Muscle of leg (tissue), 11 donors: ENCODE data around the gene TXN2. TPM values are rescaled to one million over a fixed set of nuclear protein-coding genes. Genes with fewer than 3 reads are reported as not detected.
"Not testable (repeated sequence)": the region's sequence is repeated elsewhere in the genome, so short reads cannot be mapped to it uniquely, and the experiment has no call there.

ENCODE experiments used
- DNase-seq: peaks from one replicate; pipeline ENCODE4 v3.0.0; 2013
- H3K27ac ChIP-seq: one replicate; pipeline ENCODE4 v1.5.1; 2013; ENCODE audit warnings: mild to moderate bottlenecking, low read length, control low read depth
- H3K27me3 ChIP-seq: one replicate; pipeline ENCODE4 v1.6.1; 2013; ENCODE audit warnings: low read length; ENCODE audit not compliant: control insufficient read depth, insufficient read depth
- H3K36me3 ChIP-seq: one replicate; pipeline ENCODE4 v1.6.1; 2013; ENCODE audit warnings: low read length; ENCODE audit not compliant: control insufficient read depth, insufficient read depth
- H3K4me1 ChIP-seq: one replicate; pipeline ENCODE4 v1.6.1; 2013; ENCODE audit warnings: low read length; ENCODE audit not compliant: control insufficient read depth, insufficient read depth
- H3K4me3 ChIP-seq: one replicate; pipeline ENCODE4 v1.5.1; 2013; ENCODE audit warnings: low read length, control low read depth
- H3K9me3 ChIP-seq: replicated peaks from 2 replicates; pipeline ENCODE4 v1.6.1; 2013; ENCODE audit warnings: low read depth, low read length; ENCODE audit not compliant: control insufficient read depth
- WGBS: methylation state at CpG from one replicate; pipeline ENCODE4 v1.1.5; 2013; ENCODE audit warnings: missing lambda C conversion rate; ENCODE audit not compliant: insufficient coverage; 5-methylcytosine and 5-hydroxymethylcytosine counted together
- polyA plus RNA-seq, 8 donors: library from polyadenylated mRNA; unstranded; fragments of 120-200 nt; gene quantifications; one replicate each; pipeline versions ENCODE4 v1.2.1 to v1.2.3, GENCODE V29; 2013; ENCODE audit warnings: inconsistent platforms in 1 of 8, low replicate concordance in 1 of 8; ENCODE audit not compliant: insufficient read length in 8 of 8, insufficient read depth in 1 of 8
- total RNA-seq: library from RNA; stranded (reverse); fragments of 120-200 nt; gene quantifications from one replicate; pipeline ENCODE4 v1.2.4, GENCODE V29; 2013

Gene TXN2
- total and polyA plus RNA-seq, 9 donors: 25.5 to 127 (median 115) TPM

DNA sequence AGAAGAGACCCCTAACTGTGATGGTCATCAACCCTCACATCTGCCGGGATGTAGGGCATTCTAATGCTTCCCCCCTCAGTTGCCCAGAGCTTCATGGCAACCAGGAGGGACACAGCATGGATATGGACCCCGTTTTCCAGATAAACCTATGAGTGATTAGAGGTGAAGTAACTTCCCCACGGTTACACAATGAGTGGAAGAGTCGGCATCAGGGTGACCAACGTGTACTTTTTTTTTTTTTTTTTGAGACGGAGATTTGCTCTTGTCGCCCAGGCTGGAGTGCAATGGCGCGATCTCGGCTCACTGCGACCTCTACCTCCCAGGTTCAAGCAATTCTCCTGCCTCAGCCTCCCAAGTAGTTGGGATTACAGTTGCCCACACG is 25.0 kb downstream of the TXN2 start:
- H3K27me3 ChIP-seq: no peaks in the 10 kb centered on the region
- no peaks in the 10 kb centered on the region for H3K36me3 ChIP-seq
- H3K9me3 ChIP-seq: no peaks in the 10 kb centered on the region
- H3K27ac ChIP-seq: no peak overlapping the region
- no peak for DNase-seq
- WGBS: 62% methylated on average over 4 of the region's 12 CpGs
- H3K4me1 ChIP-seq: peaks cover 40% of the 10 kb centered on the region
- H3K4me3 ChIP-seq: no peak overlapping the region

DNA sequence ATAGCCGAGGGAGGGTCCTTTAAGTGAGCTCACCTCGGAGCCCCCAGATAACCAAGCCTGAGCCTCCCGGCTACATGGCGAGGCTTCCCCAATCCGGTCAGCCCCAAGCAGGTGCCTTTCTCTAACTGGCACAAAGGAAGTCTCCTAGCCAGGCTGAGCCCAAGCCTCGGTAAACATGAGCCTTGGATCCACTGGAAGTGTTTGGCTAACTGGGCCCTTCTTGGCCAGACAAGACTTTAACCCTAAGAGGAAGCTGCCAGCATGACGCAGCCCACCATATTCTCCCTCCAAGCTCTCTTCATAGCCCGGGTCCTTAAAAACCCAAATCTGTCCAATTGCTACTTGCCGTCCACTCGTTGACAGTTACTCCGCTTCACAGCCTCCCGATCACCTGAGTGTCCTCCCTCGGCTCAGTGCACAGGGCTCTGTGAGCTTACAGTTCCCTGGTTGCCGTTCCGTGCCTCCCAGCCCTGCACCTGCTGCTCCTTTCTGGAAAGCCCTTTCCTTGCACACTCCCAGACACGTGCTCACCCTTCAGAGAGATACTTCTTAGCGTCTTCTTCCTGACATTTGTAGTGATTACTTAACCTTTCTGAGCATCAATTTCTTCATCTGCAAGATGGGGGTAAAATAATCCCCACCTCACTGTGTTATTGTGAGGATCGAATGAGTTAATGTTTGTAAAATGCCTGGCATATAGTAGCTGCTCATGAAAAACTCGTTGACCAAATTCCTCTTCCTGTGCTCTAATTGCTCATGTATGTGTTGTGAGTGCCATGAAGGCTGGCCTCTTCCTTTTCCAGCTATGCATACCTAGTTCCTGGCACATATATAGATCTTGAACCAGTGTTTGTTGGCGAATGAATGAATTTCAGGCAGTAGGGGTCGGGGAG is 25.6 kb downstream of the TXN2 start:
- H3K9me3 ChIP-seq: no peaks in the 10 kb centered on the region
- peak overlapping the region; percentile 93 for H3K27ac ChIP-seq
- H3K4me1 ChIP-seq: peaks cover 45% of the 10 kb centered on the region
- H3K4me3 ChIP-seq: peak overlapping the region; percentile 37
- no peaks in the 10 kb centered on the region for H3K27me3 ChIP-seq
- WGBS: 42% methylated on average over 15 of the region's 21 CpGs
- no peak for DNase-seq
- H3K36me3 ChIP-seq: no peaks in the 10 kb centered on the region

DNA sequence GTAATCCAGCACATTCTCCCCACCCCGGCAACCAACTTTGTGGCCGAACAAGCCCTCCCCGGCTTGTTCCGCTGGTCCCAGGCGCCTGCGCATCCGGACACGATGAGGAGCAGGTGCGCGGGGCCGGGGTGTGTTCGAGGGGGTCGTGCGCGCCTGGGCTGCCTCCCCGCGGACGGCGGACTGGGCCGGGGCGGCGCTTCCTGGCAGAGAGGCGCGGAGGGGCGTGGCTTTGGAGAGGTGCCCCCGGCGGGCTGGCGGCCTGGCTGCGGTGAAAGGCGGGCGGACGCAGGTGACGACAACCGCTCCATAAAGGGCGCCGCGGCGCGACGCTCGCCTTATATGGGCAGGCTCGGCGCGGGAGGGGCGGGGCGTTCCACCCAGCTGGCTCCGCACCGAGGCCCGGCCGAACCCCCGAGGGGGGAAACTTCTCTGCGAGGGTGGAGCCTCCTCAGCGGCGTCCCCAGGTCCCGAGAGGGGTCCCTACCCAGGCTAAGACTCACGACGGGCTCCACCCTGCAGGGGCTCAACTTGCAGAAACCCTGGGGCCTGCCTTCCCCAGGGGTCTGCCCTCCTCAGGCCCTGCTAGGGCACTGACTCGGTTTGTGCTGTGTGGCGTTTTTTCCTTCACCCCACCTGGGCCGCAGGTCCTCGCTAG is 26.4 kb downstream of the TXN2 start:
- Histone ChIP-seq H3K27me3 (no peaks in the 10 kb centered on the region), H3K9me3 (no peaks in the 10 kb centered on the region), H3K4me1 (peaks cover 47% of the 10 kb centered on the region), H3K36me3 (no peaks in the 10 kb centered on the region), H3K27ac (peak overlapping the region; percentile 93), H3K4me3 (peak overlapping the region; percentile 37)
- DNase-seq: peak; percentile 89
- 2% methylated on average over 60 of the region's 61 CpGs for WGBS

DNA sequence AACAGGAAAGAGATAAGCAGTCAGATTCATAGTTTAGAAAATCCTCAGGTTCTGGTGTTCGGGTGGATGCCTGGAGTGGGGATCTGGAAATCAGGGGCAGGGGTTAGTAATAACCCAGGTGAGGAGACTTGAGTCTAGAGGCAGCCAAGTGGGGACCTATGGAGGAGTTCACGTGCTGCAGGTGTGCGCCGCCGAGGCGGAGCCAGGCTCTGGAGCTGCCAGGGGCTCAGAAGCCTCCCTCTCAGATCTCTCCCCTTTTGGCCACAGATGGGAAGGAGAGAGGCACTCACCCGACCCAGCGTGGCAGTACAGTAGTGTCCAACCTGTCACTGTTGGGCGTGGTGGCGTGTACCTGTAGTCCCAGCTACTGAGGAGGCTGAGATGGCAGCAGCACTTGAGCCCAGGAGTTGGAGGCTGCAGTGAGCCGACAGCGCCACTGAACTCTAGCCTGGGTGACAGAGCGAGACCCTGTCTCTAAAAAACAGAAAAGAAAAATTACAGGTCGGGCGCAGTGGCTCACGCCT is 27.5 kb downstream of the TXN2 start:
- Histone ChIP-seq H3K4me1 (peaks cover 58% of the 10 kb centered on the region), H3K4me3 (no peak overlapping the region), H3K9me3 (no peaks in the 10 kb centered on the region), H3K36me3 (no peaks in the 10 kb centered on the region), H3K27ac (no peak overlapping the region), H3K27me3 (no peaks in the 10 kb centered on the region)
- DNase-seq: no peak
- 92% methylated on average over 11 of the region's 16 CpGs for WGBS

DNA sequence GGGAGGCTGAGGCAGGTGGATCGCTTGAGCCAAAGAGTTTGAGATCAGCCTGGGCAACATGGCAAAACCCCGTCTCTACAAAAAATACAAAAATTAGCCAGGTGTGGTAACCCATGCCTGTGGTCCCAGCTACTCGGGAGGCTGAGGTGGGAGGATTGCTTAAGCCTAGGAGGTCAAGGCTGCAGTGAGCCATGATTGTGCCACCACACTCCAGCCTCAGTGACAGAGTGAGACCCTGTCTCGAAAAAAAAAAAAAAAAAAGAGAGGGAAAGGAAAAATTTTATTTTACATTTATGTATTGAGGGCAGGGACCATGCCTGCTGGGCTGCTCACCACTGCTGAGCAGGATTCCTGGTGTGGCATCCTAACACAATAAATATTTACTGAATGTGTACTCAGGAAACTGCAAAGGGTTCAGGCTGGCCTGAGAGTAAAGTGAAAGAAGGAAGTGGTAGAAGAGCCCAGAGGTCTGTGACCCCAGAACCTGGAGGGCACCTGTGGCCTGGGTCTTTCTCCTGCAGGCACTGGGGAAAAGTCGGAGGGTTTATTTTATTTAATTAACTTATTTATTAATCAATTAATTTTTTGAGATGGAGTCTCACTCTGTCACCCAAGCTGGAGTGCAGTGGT is 28.3 kb downstream of the TXN2 start:
- H3K27me3 ChIP-seq, H3K9me3 ChIP-seq, DNase-seq, H3K36me3 ChIP-seq, H3K4me3 ChIP-seq, H3K27ac ChIP-seq: not testable (repeated sequence)
- peaks cover 60% of the 10 kb centered on the region for H3K4me1 ChIP-seq
- 83% methylated on average over 1 of the region's 5 CpGs for WGBS

DNA sequence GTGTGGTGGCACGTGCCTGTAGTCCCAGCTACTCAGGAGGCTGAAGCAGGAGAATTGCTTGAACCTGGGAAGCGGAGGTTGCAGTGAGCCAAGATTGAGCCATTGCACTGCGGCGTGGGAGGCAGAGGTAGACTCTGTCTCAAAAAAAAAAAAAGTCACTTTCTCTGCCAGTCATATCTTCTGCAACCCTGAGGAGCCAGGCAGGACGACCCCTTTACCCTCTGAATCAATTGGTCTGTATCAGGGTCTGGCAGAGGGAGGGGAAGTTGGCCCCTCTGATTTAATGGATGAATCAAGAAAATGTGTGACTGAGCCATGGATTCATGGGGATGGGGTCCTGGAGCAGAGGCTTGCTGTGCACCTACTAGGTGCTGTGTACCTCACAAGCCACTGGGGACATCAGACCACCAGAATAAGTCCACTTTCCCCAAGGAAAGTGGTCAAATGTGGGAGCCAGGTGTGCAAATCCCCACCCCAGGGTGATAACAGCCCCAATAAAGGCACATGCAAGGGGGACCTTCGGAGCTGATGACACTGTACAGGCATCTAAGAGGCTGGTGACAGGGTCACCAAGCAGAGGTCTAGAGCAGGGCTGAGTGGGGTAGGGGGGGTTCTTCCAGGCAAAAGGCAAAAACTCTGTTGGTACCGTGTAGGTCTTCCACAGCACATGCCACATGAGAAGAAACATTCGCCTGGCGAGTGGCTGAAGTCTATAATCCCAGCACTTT is 29.0 kb downstream of the TXN2 start:
- WGBS: 87% methylated on average over 4 of the region's 9 CpGs
- Histone ChIP-seq H3K36me3 (no peaks in the 10 kb centered on the region), H3K27me3 (no peaks in the 10 kb centered on the region), H3K4me1 (peaks cover 54% of the 10 kb centered on the region), H3K9me3 (no peaks in the 10 kb centered on the region), H3K4me3 (no peak overlapping the region), H3K27ac (peak overlapping the region; percentile 47)
- no peak for DNase-seq

DNA sequence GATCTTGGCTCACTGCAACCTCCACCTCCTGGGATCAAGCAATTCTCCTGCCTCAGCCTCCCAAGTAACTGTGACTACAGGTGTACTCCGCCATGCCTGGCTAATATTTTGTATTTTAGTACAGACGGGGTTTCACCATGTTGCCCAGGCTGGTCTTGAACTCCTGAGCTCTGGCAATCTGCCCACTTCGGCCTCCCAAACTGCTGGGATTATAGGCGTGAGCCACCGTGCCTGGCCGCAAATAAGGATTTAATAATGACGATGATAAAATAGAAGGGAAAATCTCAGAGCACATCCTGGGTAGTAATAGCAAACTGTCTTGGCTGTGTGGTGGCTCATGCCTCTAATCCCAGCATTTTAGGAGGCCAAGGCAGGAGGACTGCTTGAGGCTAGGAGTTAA is 30.5 kb downstream of the TXN2 start:
- H3K27me3 ChIP-seq, DNase-seq, H3K36me3 ChIP-seq, H3K9me3 ChIP-seq, H3K4me3 ChIP-seq: not testable (repeated sequence)
- Histone ChIP-seq H3K4me1 (peaks cover 53% of the 10 kb centered on the region), H3K27ac (peak overlapping the region; percentile 59)
- 97% methylated on average over 6 of the region's 7 CpGs for WGBS

DNA sequence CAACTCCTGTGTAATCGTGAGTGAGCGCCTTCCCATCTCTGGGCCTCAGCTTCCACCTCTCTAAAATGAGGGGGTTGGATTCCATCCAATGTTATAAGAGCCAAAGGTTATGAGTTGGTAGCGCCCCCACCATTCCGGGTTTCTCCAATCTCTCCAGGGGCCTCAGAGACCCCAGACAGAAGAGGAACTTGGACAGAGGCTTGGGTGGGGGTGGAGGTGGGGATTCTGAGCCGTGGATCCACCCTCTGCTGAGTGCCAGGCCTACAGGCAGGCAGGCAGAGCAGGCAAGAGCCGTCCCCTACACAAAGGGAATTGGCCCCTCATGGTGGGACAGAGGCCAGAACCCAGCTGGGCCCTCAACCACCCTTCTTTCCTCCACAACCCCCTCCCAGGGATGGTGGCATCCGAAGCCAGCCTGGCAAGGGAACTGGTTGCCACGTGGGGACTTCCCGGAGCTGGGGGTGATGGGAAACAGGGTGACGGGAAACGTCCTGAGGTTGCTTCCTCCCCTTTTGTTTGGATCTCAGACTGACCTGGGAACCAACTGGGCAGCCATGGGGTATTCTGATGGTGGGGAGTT is 31.8 kb downstream of the TXN2 start:
- no peaks in the 10 kb centered on the region for H3K36me3 ChIP-seq
- peak overlapping the region; percentile 29 for H3K27ac ChIP-seq
- DNase-seq: no peak
- peaks cover 47% of the 10 kb centered on the region for H3K4me1 ChIP-seq
- H3K9me3 ChIP-seq: no peaks in the 10 kb centered on the region
- WGBS: no CpG with 5 or more reads among the region's 11 CpGs
- H3K27me3 ChIP-seq: no peaks in the 10 kb centered on the region
- no peak overlapping the region for H3K4me3 ChIP-seq

DNA sequence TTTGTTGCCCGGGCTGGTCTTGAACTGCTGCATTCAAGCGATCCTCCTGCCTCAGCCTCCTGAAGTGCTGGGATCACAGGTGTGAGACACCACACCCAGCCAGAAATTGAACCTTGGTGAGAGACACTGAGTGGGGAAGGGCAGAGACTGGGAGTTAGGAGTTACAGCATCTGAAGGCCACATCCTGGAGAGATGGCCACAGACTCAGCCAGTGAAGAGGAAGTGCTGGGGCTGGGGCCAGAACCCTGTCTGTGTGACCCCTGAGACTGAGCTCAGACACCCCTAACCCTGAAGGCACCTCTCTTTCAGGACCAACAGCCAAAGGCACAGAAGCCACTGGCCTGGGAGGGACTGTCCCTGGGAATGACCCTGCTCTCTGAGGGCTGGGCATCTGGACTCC is 33.8 kb downstream of the TXN2 start:
- H3K27me3 ChIP-seq: no peaks in the 10 kb centered on the region
- peaks cover 40% of the 10 kb centered on the region for H3K4me1 ChIP-seq
- 100% methylated on average over 2 of the region's 2 CpGs for WGBS
- no peak for DNase-seq
- H3K9me3 ChIP-seq: no peaks in the 10 kb centered on the region
- no peak overlapping the region for H3K27ac ChIP-seq
- no peaks in the 10 kb centered on the region for H3K36me3 ChIP-seq
- no peak overlapping the region for H3K4me3 ChIP-seq
